Fibroblast of villous mesenchyme (primary cell): Measurements from ENCODE around the gene MBOAT1. TPM values are rescaled to one million over a fixed set of nuclear protein-coding genes. Genes with fewer than 3 reads are reported as not detected.

Source experiments
- DNase-seq: peaks from one replicate; pipeline ENCODE4 v3.0.0-alpha.2; 2010; ENCODE audit warnings: low read depth
- H3K4me3 ChIP-seq: 2 replicates; pipeline ENCODE4 v1.5.1; 2011; ENCODE audit warnings: low read depth, mild to moderate bottlenecking, low read length
- total RNA-seq: library from RNA; depleted of rRNA; stranded (reverse); fragments of >200 nt; gene quantifications from 2 replicates; pipeline ENCODE4 v1.2.3, GENCODE V29; 2012
- TF ChIP-seq, protein P1 (sequence below): IDR thresholded peaks from 2 replicates; pipeline ENCODE4 v1.5.1; 2012; ENCODE audit warnings: low read depth, mild to moderate bottlenecking, low read length; ENCODE audit not compliant: insufficient read depth

The MBOAT1 gene
- total RNA-seq, 1 donor: 22.9 TPM

GRCh38 chr6:20129290-20130088, 82.8 kb downstream of the MBOAT1 start:
- TF ChIP-seq, protein P1, sequence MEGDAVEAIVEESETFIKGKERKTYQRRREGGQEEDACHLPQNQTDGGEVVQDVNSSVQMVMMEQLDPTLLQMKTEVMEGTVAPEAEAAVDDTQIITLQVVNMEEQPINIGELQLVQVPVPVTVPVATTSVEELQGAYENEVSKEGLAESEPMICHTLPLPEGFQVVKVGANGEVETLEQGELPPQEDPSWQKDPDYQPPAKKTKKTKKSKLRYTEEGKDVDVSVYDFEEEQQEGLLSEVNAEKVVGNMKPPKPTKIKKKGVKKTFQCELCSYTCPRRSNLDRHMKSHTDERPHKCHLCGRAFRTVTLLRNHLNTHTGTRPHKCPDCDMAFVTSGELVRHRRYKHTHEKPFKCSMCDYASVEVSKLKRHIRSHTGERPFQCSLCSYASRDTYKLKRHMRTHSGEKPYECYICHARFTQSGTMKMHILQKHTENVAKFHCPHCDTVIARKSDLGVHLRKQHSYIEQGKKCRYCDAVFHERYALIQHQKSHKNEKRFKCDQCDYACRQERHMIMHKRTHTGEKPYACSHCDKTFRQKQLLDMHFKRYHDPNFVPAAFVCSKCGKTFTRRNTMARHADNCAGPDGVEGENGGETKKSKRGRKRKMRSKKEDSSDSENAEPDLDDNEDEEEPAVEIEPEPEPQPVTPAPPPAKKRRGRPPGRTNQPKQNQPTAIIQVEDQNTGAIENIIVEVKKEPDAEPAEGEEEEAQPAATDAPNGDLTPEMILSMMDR: no peak
- peak; percentile 38 for DNase-seq
- no peak overlapping the region for H3K4me3 ChIP-seq

DNA sequence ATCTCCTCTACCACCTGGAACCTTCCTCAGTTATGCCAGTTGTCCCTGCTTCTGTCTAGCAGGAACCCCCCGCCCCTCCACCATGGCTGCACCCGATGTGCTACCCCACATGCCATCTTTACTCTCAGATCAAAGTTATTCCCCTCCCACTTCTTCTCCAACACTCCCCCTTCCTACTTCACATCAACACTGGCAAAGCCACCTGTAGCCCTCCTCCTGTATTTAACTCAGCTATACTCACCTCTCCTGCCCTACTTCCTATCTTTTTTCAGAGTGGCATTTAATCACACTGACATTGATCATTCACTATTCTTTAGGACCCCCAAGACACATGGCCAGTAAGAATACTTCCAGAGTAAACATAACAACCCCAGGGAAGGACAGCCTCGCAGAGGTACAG, 84.3 kb downstream of the MBOAT1 start:
- DNase-seq: no peak
- no peak overlapping the region for H3K4me3 ChIP-seq
- TF ChIP-seq, protein P1: no peak

- DNase-seq: peak; percentile 58
- H3K4me3 ChIP-seq: no peak overlapping the region
- TF ChIP-seq, protein P1: peak; percentile 99
Measured at GRCh38 chr6:20126789-20127653, 85.2 kb downstream of the MBOAT1 start.

- no peak overlapping the region for H3K4me3 ChIP-seq
- TF ChIP-seq, protein P1: no peak
- no peak for DNase-seq
Measured at GRCh38 chr6:20126102-20126752, 86.0 kb downstream of the MBOAT1 start.

- TF ChIP-seq, protein P1: no peak
- no peak for DNase-seq
- H3K4me3 ChIP-seq: no peak overlapping the region
Measured at GRCh38 chr6:20124545-20124944, 87.7 kb downstream of the MBOAT1 start.

DNA sequence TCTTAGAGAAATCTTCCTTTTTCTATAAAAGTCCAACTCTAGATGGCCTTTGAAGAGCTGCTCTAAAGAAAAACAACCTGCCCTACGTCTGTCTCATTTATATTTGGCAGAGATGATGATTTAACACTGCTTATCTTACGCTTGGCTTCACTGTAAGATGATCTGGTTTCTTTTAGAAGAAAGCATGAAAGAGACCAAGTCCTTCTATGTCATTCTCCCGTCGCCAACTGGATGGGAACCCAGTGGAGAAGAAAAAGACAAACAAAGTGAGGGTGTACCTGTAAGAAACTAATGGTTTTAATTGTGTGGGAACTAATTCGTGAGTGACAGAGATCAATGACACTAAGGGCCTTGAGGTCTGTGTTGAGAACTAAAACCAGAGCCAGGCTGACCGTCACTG, 92.8 kb downstream of the MBOAT1 start:
- no peak overlapping the region for H3K4me3 ChIP-seq
- DNase-seq: no peak
- TF ChIP-seq, protein P1: no peak
